Panc1 (cell line): ENCODE data around the gene KBTBD4.

Experiments
- CTCF ChIP-seq: fragments of 450-650 bp; IDR thresholded peaks from 2 replicates; pipeline ENCODE4 v1.5.1; 2017; ENCODE audit warnings: mild to moderate bottlenecking
- POLR2AphosphoS5 ChIP-seq: IDR thresholded peaks from 2 replicates; pipeline ENCODE4 v1.6.1; 2012; ENCODE audit warnings: mild to moderate bottlenecking, low read depth, low read length, moderate library complexity
- REST ChIP-seq, 2 experiments: IDR thresholded peaks; 2 replicates each; pipeline ENCODE4 v1.6.1; 2011 to 2012; ENCODE audit warnings: low read depth in 2 of 2, control low read depth in 1 of 2, low read length in 1 of 2, mild to moderate bottlenecking in 1 of 2, moderate library complexity in 1 of 2; ENCODE audit not compliant: insufficient read depth in 1 of 2
- TCF7L2 ChIP-seq: IDR thresholded peaks from 2 replicates; pipeline ENCODE4 v1.6.1; 2011; ENCODE audit warnings: mild to moderate bottlenecking, low read depth, low read length, inconsistent platforms

GRCh38 chr11:47628026-47628425 is 49.3 kb upstream of the KBTBD4 start:
- TF ChIP-seq REST (IDR thresholded peaks at IDR 0.05; ENCODE audit: insufficient read depth in 1 of 2, low read depth in 2 of 2, low read length in 1 of 2) (no peak), CTCF (no peak), POLR2AphosphoS5 (no peak), TCF7L2 (no peak)
